Erythroblast (primary cell): ENCODE measurements around the gene FLT3.

Experiments used
- DNase-seq, 2 experiments: peaks; one replicate each; lab custom pipeline; 2025; lab: John Stamatoyannopoulos, UW
- GATA1 ChIP-seq: IDR thresholded peaks from 2 replicates; pipeline ENCODE4 v1.6.1; 2011; ENCODE audit warnings: low read depth, mild to moderate bottlenecking, control low read depth, low read length, moderate library complexity
- POLR2A ChIP-seq: IDR thresholded peaks from 2 replicates; pipeline ENCODE4 v1.6.1; 2011; ENCODE audit warnings: mild to moderate bottlenecking, low read length

The FLT3 gene

DNA sequence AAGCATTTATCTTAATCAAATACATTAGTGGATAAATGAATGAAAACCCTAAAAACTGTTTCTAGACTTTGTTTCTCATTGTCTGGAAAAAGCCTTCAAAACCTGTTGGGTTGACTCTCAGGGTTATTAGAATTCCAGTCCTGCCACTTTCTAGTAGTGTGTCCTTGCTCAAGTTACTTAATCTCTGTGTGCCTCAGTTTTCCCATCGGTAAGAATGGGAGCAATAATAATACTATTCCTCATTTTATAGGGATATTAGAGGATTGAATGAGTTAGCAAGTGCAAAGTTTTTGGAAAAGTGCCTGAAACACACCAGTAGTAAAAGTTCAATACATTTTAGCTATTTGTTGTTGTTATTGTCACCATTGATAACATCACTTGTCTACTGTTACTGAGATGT lies 114.8 kb downstream of the FLT3 start:
- no peak for TF ChIP-seq POLR2A
- TF ChIP-seq GATA1, result no peak
- DNase-seq, result no peak

DNA sequence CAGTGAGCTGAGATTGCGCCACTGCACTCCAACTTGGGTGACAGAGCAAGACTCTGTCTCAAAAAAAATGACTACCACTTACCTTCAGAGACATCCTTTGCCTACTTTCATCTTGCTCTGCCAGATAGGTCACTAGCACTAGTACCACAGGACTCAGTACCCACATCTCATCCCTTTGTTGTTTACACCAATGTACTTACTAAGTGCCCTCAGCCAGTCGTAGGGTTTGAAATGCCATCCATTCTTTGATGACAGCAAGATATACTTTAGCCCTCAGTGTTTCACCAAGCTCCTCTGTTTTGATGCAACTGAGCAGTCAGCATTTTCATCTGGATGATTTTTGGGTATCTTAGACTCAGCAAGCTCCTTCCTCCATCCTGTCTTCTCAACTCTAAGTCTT lies 118.0 kb downstream of the FLT3 start:
- no peak for DNase-seq
- TF ChIP-seq POLR2A, result no peak
- no peak for TF ChIP-seq GATA1

DNA sequence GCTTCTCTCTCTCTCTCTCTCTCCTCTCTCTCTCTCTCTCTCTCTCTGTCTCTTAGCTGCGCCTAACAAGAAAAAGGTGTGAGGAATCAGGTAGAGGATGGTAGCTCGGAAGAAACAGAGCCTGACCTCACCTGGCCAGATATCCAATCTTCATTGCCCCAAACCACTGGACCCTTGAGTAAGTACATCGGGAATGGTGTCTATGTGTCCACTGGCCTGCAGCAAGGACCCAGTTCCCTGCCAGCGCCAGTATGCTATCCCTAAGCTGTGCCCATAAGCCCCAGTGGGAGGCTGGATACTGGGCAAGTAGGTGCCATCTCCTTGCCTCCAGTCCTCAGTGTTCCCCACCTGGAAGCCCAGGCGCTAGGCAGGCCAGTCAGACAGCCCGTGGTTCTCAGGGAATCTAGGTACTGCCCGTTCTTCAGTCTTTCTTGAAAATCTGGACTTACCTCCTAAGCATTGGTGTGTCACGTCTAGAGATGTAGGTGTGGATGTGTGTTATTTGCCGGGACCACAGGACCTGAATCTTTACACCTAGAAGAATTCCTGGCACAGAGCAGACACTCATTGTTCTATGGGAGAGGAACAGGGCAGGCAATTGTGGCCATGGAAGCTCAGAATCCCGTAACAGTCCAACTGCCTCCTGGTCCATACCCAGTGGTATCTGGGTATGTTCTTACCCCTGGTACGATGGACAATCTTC lies 119.2 kb downstream of the FLT3 start:
- no peak for TF ChIP-seq POLR2A
- no peak for TF ChIP-seq GATA1
- DNase-seq, result no peak

DNA sequence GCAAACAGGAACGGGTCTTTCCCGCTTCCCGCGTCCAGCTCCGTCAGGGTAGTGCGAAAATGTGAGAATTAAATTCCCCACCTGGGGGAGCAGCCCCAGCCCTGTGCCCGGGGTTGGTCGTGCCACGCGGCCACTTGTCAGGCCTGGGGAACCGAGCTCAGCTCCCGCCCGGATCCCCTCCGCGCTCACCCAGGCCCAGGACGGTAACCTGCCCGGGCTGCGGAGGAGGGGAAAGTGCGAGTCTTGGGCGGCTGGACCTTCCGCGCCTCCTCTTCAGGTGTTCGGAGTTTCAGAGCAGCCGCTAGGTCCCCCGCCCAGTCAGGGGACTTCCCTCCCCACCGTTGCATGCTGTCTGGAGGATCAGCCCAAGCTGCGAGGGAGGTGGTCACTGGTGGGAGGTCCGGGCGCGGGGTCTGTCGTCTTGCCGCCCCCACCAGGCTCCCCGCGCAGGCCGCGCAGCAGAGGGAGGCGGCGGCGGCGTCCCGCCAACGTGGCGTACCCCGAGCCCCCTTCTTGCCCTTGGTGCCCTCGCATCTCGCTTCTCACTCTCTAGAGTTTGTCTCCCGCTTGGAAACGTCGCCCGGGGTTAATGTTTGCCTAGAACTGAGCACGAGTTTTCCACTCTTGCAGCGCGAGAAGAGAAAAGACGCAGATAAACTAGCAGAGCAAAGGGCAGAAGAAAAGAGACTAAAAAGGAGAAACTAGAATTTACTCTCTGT lies 119.9 kb downstream of the FLT3 start:
- no peak for TF ChIP-seq GATA1
- no peak for TF ChIP-seq POLR2A
- no peak for DNase-seq

DNA sequence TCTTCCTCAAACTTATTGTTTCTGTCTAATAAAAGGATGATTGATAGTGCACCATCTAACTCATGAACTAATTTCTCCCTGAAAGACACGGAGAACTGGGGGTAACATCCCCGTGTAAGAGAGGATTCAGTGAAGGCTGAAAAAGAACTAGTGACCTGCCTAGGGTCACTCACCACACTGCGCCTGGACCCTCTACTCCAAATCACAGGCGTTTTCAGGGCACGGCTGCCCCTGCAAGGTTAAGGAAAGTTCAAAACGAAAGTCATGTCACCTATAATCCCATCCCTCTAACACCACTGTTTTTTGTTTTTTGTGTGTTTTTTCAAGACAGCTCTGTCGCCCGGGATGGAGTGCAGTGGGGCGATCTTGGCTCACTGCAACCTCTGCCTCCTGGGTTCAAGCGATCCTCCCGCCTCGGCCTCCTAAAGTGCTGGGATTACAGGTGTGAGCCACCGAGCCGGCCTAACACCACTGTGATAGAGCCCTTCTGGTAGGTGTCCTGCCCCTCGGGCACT lies 120.6 kb downstream of the FLT3 start:
- no peak for DNase-seq
- TF ChIP-seq GATA1 (no peak), POLR2A (no peak)

DNA sequence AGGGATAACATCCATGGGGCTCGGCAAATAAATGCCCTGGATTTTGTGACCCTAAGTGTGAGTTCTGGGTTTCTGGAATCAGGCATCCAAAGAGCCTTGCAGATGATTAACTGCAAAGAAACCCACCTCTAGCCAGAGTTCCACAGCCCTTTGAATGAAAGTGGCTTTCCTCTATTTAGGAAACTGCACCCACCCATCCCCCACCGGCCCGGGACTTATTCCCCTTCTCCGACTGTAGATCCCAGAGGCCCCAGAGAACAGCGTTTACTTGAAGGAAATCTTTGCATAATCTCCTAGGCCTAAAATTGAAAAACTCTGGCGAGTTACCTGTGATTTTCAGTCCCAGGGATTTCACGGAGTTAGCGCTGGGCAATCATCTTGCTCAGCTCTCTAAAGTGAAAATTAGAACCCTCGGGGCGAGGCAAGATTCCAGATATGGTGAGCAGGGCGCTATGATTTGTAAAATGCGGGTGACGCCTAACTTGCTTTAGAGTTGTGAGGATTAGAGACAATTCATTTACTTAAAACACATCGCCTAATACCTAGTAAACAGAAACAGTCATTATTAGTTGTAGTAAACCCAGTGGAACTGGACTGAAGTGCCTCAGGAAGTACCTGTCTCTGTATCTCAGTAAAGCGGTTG lies 121.3 kb downstream of the FLT3 start:
- TF ChIP-seq GATA1, result no peak
- no peak for TF ChIP-seq POLR2A
- no peak for DNase-seq

DNA sequence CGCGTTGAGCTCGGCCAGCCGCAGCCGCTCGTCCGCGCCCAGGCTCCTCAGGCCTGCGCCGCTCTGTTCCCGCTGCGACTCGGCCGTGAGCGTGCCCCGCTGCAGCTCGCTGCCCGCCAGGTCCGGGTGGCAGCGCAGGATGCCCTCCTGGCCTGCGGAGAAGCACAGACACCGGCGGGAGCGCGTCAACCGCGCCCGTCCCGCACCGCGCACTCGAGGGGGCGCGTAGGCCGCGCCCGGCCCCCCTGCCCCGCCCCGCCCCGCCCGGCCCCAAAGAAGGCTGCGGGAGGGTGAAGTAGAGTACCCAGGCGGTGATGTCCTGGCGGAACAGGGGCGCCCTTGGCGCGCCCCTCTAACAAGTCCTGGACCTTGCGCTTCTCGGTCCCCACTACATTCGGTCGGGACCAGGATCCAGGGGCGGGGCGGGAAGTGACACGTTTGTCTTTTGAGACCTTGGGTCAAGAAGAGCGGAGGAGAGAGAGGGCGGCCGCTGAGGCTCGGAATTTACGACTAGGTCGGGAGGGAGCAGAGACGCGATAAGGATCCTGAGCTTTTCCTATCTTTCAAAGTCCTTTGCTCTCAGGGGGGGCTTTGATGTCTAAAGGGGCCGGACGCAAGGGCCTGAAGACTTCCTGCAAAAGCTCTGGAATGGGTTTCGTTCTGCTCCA lies 121.9 kb downstream of the FLT3 start:
- no peak for TF ChIP-seq POLR2A
- no peak for TF ChIP-seq GATA1

DNA sequence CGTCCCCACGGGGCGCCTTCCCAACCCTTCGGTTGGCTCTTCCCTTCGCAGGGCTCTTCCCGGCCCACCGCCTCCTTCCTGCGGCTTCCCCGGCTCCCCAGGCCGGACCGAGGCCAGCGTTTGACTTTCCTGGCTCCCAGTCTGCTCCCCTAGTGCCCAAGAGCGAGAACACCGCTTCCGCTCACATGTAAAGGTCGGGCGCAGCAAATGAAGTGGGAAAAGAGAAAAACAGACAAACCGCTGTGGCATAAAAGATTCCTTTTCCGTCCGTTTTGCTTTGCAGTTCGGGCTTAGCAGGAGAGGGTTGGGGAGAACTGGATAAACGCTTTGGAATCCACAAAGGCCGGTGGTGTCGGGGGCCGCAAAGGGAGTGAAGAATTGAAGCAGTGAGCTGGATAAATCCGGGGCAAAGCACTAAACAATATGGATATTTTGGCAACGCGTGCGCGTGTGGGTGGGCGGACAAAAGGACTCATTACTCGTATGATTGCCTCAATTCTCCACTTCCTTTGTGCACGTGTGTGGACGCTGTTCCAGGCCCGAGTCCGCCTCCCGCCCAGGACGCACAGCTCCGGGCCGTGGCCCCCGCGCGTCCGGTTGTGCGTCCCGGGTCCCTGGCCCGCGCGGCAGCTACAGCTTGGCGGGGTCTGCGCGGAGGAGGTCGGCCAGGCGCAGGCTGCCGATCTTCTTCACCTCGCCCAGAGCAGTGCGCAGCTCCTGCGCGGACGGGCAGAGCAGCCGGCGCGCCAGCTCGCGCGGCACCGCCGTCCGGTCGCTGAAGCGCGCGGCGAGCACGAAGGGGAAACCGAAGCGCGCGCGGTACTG lies 122.7 kb downstream of the FLT3 start:
- DNase-seq, result peak in 1 of 2 experiments; percentile 25
- TF ChIP-seq GATA1 (no peak), POLR2A (no peak)

More for the DNA sequence above, 121.9 kb downstream of the FLT3 start:
- no peak for DNase-seq

DNA sequence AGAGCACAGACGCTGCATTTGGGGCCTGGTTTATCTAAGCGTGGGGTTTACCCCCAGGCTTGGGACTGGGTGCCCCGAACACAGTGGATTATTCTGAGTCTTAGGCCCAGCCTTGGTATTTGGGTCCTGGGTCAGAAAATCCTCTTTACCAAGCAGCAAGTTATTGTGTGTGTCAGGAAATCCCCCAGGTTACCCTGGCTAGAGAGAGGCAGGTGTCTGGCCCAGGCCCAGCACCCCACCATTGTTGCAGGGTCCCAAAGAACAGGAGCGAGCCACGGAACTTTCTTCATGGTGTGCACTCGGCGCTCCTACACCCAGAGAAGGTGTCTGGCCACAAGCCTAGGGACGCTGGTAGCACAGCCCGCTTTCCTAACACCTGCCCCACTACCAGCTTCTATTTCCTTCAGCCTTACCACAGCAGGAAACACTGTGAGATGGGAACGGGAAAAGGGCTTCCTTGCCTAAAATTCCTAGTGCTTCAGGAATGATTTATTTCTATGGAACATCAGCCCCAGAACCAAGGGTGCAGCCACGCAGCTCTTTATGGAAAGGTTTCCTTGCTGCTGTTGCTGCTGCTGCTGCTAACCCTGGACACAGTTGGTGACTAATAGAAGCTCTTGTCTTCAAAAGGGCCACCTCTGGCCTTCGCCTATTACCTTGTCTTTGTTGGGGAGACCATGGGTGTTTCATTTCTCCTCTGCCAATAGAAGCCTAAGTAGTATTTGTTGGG lies 123.8 kb downstream of the FLT3 start:
- TF ChIP-seq POLR2A, result no peak
- no peak for TF ChIP-seq GATA1
- DNase-seq, result no peak

DNA sequence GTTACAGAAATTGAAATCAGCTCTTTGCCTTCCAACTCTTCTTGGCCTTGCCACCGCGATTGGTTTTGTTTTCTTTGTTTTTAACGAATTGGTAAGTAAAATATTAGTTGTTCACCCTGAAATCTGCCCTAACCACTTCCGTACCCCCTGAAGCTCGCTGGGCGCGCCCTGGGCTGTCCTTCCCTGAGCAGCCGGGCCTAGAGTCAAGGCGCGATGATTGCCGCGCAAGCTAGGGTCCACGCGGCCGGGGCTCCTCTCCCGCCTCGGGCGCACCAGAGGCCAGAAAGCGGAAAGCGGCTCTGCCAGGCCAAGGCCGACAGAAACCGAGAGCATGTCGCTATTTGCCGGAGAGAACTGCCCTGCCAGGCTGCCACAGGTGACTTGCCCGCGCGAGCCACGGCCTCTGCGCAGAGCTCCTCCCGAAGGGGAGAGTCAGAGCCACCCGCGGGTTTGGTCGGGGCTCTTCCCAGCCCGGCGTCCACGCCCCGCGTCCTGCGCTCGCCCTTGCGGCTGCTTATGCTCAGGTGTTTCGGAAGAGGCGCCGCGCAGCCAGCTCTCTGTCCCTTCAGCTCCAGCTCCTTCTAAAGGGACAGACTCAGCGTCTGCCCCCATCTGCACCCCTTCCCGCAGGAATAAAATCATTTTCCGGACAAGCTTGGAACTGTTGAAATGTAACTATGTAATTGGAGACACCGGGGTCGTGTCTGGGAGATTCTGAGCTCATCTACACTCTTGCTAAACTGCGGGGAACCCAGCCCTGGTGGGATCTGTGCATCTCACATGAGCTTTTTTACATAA lies 124.6 kb downstream of the FLT3 start:
- TF ChIP-seq POLR2A (no peak), GATA1 (no peak)
- DNase-seq, result no peak

DNA sequence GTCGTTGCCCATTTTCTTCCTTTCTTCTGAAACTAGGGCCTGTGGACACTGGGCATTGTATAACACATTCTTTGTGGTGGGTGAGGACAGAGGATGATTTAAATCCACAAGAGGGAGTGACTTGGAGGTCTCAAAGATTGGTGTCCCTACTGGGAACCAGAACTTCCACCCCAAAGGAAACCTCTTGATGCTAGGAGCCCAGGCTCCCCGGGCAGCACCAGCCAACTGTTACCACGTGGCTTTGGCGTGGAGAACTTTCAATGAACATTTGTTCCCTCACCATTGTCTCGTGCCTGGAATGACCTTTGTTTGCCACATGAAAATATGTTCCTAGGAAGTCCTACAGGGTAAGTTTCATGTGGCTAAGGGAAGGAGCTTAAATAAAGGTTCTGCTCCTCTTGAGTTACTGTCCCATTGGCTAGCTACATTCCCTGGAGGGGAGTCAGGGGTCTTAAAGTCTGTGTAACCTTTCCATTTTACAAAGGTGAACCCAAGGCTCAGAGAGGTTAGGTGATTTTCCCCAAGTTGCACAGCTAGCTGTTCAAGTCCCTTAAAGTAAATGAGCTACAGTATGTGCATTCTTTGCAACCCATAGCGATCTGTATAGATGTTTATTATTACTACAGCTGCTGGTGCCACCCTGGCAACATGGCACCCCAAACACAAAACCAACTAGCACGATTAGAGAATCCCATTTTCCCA lies 126.3 kb downstream of the FLT3 start:
- TF ChIP-seq GATA1 (no peak), POLR2A (no peak)
- DNase-seq, result no peak
